H1 (cell line): ENCODE results near the gene PDE4D. TPM values are rescaled to one million over a fixed set of nuclear protein-coding genes. Genes with fewer than 3 reads are reported as not detected.

Source experiments
- CTCF ChIA-PET: fragments of 300-600 bp; sonication (Branson Sonifier 250); formaldehyde crosslinking; loops from one replicate; lab custom pipeline; 2021; ENCODE audit not compliant: partially characterized antibody; lab: Charles Lee
- POLR2A ChIA-PET: fragments of 300-600 bp; sonication (Branson Sonifier 250); formaldehyde crosslinking; loops from one replicate; lab custom pipeline; 2021; ENCODE audit warnings: inconsistent platforms; ENCODE audit not compliant: partially characterized antibody; lab: Charles Lee
- DNase-seq, 2 experiments: peaks; one replicate each; pipeline versions ENCODE4 v3.0.0 to v3.0.0-alpha.2; 2010 to 2022; ENCODE audit warnings: low spot score in 2 of 2, low read depth in 1 of 2, mixed read lengths in 1 of 2
- FAIRE-seq: peaks from 2 replicates; lab custom pipeline; 2011; peaks lifted over from hg19 to GRCh38; lab: Jason Lieb, UNC
- H2AFZ ChIP-seq: 2 replicates; pipeline ENCODE4 v1.8.1; 2012; ENCODE audit warnings: low read length, inconsistent platforms
- H2AK5ac ChIP-seq: 2 replicates; pipeline ENCODE4 v1.6.1; 2013; ENCODE audit warnings: low read depth, low read length
- H2BK120ac ChIP-seq: replicated peaks from 2 replicates; pipeline ENCODE3; 2013; ENCODE audit warnings: low read depth, low read length, inconsistent platforms
- H2BK12ac ChIP-seq: 2 replicates; pipeline ENCODE4 v1.6.1; 2013; ENCODE audit warnings: low read depth, low read length
- H2BK15ac ChIP-seq: 2 replicates; pipeline ENCODE4 v1.6.1; 2013; ENCODE audit warnings: low read length
- H2BK20ac ChIP-seq: 2 replicates; pipeline ENCODE4 v1.6.1; 2013; ENCODE audit warnings: low read length
- H2BK5ac ChIP-seq: 2 replicates; pipeline ENCODE4 v1.6.1; 2013; ENCODE audit warnings: low read depth, low read length
- H3K14ac ChIP-seq: 2 replicates; pipeline ENCODE4 v1.6.1; 2013; ENCODE audit warnings: inconsistent platforms; ENCODE audit not compliant: insufficient read length
- H3K18ac ChIP-seq: 2 replicates; pipeline ENCODE4 v1.6.1; 2013; ENCODE audit warnings: low read length; ENCODE audit errors: extremely low read depth
- H3K23ac ChIP-seq: 2 replicates; pipeline ENCODE4 v1.6.1; 2013; ENCODE audit warnings: inconsistent platforms; ENCODE audit not compliant: insufficient read length
- H3K23me2 ChIP-seq: 2 replicates; pipeline ENCODE4 v1.6.1; 2013; ENCODE audit warnings: low read depth, low read length
- H3K27ac ChIP-seq: 2 replicates; pipeline ENCODE4 v1.6.1; 2011; ENCODE audit warnings: low read depth, low read length, inconsistent platforms
- H3K27me3 ChIP-seq, 4 experiments: replicated peaks in 1 of 4; 1 replicate in 1 of 4; 2 replicates in 3 of 4; pipeline versions ENCODE4 v1.6.1 to v1.8.1; 2011 to 2013; ENCODE audit warnings: low read length in 3 of 4, mild to moderate bottlenecking in 3 of 4, inconsistent platforms in 2 of 4, mixed read lengths in 2 of 4, moderate library complexity in 1 of 4; ENCODE audit not compliant: control insufficient read depth in 3 of 4, insufficient read depth in 3 of 4; ENCODE audit errors: extremely low read depth in 1 of 4
- H3K36me3 ChIP-seq, 4 experiments: 2 replicates each; pipeline versions ENCODE4 v1.6.1 to v1.8.1; 2011 to 2013; ENCODE audit warnings: mild to moderate bottlenecking in 4 of 4, low read length in 3 of 4, moderate library complexity in 2 of 4, control low read depth in 1 of 4, inconsistent platforms in 1 of 4; ENCODE audit not compliant: insufficient read depth in 4 of 4, control insufficient read depth in 2 of 4
- H3K4ac ChIP-seq: replicated peaks from 2 replicates; pipeline ENCODE3; 2013; ENCODE audit warnings: low read length, low read depth, mixed read lengths, inconsistent platforms; ENCODE audit not compliant: insufficient read length
- H3K4me1 ChIP-seq, 4 experiments: replicated peaks in 1 of 4; 1 replicate in 1 of 4; 2 replicates in 3 of 4; pipeline versions ENCODE4 v1.6.1 to v1.8.1; 2011 to 2013; ENCODE audit warnings: low read length in 3 of 4, inconsistent platforms in 2 of 4, mixed read lengths in 1 of 4; ENCODE audit not compliant: insufficient read depth in 4 of 4, control insufficient read depth in 3 of 4
- H3K4me2 ChIP-seq, 2 experiments: 2 replicates each; pipeline versions ENCODE4 v1.6.1 to v1.8.1; 2011 to 2013; ENCODE audit warnings: low read depth in 2 of 2, low read length in 2 of 2, control low read depth in 1 of 2, inconsistent platforms in 1 of 2, mild to moderate bottlenecking in 1 of 2; ENCODE audit not compliant: insufficient read depth in 1 of 2
- H3K4me3 ChIP-seq, 4 experiments: fragments of 200-600, 300-600 bp in 1 of 4; sonication (generic), shearing (Covaris generic), sonication (Bioruptor Twin) in 1 of 4; 2 replicates each; pipeline versions ENCODE4 v1.5.1 to v1.8.1; 2011 to 2016; ENCODE audit warnings: low read length in 4 of 4, low read depth in 3 of 4, control low read depth in 2 of 4, inconsistent platforms in 2 of 4, mild to moderate bottlenecking in 2 of 4, mixed read lengths in 1 of 4, moderate library complexity in 1 of 4; ENCODE audit not compliant: insufficient read depth in 2 of 4; ENCODE audit errors: extremely low read depth in 1 of 4
- H3K56ac ChIP-seq: replicated peaks from 2 replicates; pipeline ENCODE3; 2013; ENCODE audit warnings: low read depth, mild to moderate bottlenecking, mixed read lengths, low read length, inconsistent platforms; ENCODE audit not compliant: insufficient read length
- H3K79me1 ChIP-seq: 2 replicates; pipeline ENCODE4 v1.6.1; 2013; ENCODE audit warnings: low read depth, low read length, control low read depth
- H3K79me2 ChIP-seq, 2 experiments: 2 replicates each; pipeline versions ENCODE4 v1.6.1 to v1.8.1; 2012 to 2013; ENCODE audit warnings: low read length in 2 of 2, mild to moderate bottlenecking in 2 of 2, inconsistent platforms in 1 of 2; ENCODE audit not compliant: insufficient read depth in 2 of 2, control insufficient read depth in 1 of 2
- H3K9ac ChIP-seq, 4 experiments: replicated peaks in 1 of 4; 1 replicate in 1 of 4; 2 replicates in 3 of 4; pipeline versions ENCODE4 v1.6.1 to v1.8.1; 2011 to 2013; ENCODE audit warnings: low read depth in 3 of 4, low read length in 3 of 4, control low read depth in 2 of 4, mild to moderate bottlenecking in 2 of 4, moderate library complexity in 2 of 4, inconsistent platforms in 1 of 4; ENCODE audit errors: extremely low read depth in 1 of 4
- H3K9me3 ChIP-seq, 2 experiments: 2 replicates each; pipeline versions ENCODE4 v1.6.1 to v1.8.1; 2012 to 2013; ENCODE audit warnings: mild to moderate bottlenecking in 2 of 2, moderate library complexity in 2 of 2, control low read depth in 1 of 2, inconsistent platforms in 1 of 2, low read depth in 1 of 2, low read length in 1 of 2, mixed read lengths in 1 of 2; ENCODE audit not compliant: insufficient read depth in 2 of 2
- H4K20me1 ChIP-seq, 2 experiments: replicated peaks in 1 of 2; 2 replicates each; pipeline versions ENCODE3 to v1.8.1; 2011 to 2013; ENCODE audit warnings: inconsistent platforms in 2 of 2, low read length in 2 of 2, mild to moderate bottlenecking in 1 of 2; ENCODE audit not compliant: insufficient read depth in 2 of 2, control insufficient read depth in 1 of 2
- H4K5ac ChIP-seq: 2 replicates; pipeline ENCODE4 v1.6.1; 2013; ENCODE audit warnings: low read length, low read depth, mixed read lengths, inconsistent platforms; ENCODE audit not compliant: insufficient read length
- H4K8ac ChIP-seq: 2 replicates; pipeline ENCODE4 v1.8.0; 2013; ENCODE audit warnings: mild to moderate bottlenecking, moderate library complexity, low read length, inconsistent platforms; ENCODE audit not compliant: insufficient read depth; ENCODE audit errors: extremely low read depth
- H4K91ac ChIP-seq: replicated peaks from 2 replicates; pipeline ENCODE3; 2013; ENCODE audit warnings: low read length, mixed read lengths, inconsistent platforms; ENCODE audit not compliant: insufficient read length
- BCL11A ChIP-seq, 2 experiments: IDR thresholded peaks; one replicate each; pipeline ENCODE4 v1.6.1; 2011; ENCODE audit warnings: low read depth in 2 of 2, low read length in 2 of 2, mild to moderate bottlenecking in 2 of 2
- CBX8 ChIP-seq: fragments of 300-800, 300-1000 bp; sonication (generic); IDR thresholded peaks from 2 replicates; pipeline ENCODE4 v1.7.1; 2016; ENCODE audit warnings: low read depth, low read length, borderline replicate concordance
- FOSL1 ChIP-seq: IDR thresholded peaks from 2 replicates; pipeline ENCODE4 v1.6.1; 2011; ENCODE audit warnings: mild to moderate bottlenecking, low read depth, low read length, moderate library complexity; ENCODE audit not compliant: insufficient read depth
- HDAC6 ChIP-seq: IDR thresholded peaks from one replicate; pipeline ENCODE4 v1.7.1; 2012; ENCODE audit warnings: low read depth, mild to moderate bottlenecking, inconsistent platforms, low read length, moderate library complexity
- KDM1A ChIP-seq: fragments of 200-600, 300-600 bp; sonication (generic); IDR thresholded peaks from 2 replicates; pipeline ENCODE4 v1.7.1; 2016; ENCODE audit warnings: mild to moderate bottlenecking, low read length, borderline replicate concordance
- KDM4A ChIP-seq: IDR thresholded peaks from one replicate; pipeline ENCODE4 v1.7.1; 2012; ENCODE audit warnings: low read depth, mild to moderate bottlenecking, moderate library complexity, low read length, inconsistent platforms; ENCODE audit not compliant: severe bottlenecking
- POU5F1 ChIP-seq: IDR thresholded peaks from 2 replicates; pipeline ENCODE4 v1.6.1; 2011; ENCODE audit warnings: low read depth, mild to moderate bottlenecking, low read length, moderate library complexity
- RFX5 ChIP-seq: IDR thresholded peaks from 2 replicates; pipeline ENCODE4 v1.6.1; 2011; ENCODE audit warnings: low read depth, low read length, improper control_type of control experiment, borderline replicate concordance
- RNF2 ChIP-seq: fragments of 200-900, 300-1000 bp; sonication (generic); IDR thresholded peaks from 2 replicates; pipeline ENCODE4 v1.7.1; 2016; ENCODE audit warnings: borderline replicate concordance, low read depth, mild to moderate bottlenecking, antibody characterized with exemption, low read length; ENCODE audit not compliant: poor library complexity, severe bottlenecking; ENCODE audit errors: missing control alignments
- SAP30 ChIP-seq: fragments of 300-600 bp; sonication (generic); IDR thresholded peaks from 2 replicates; pipeline ENCODE4 v1.7.1; 2012; ENCODE audit warnings: low read length, moderate library complexity, mild to moderate bottlenecking, inconsistent platforms; ENCODE audit not compliant: insufficient read depth, insufficient replicate concordance
- SIRT6 ChIP-seq: IDR thresholded peaks from one replicate; pipeline ENCODE4 v1.7.1; 2012; ENCODE audit warnings: low read length, inconsistent platforms
- SP4 ChIP-seq: IDR thresholded peaks from 2 replicates; pipeline ENCODE4 v1.6.1; 2012; ENCODE audit warnings: low read length, inconsistent platforms
- TAF7 ChIP-seq: optimal IDR thresholded peaks from 2 replicates; pipeline ENCODE3; 2011; ENCODE audit warnings: low read depth, mild to moderate bottlenecking, inconsistent platforms, low read length, moderate library complexity, borderline replicate concordance
- TCF12 ChIP-seq: IDR thresholded peaks from 2 replicates; pipeline ENCODE4 v1.6.1; 2011; ENCODE audit warnings: low read depth, mild to moderate bottlenecking, low read length
- YY1 ChIP-seq: IDR thresholded peaks from 2 replicates; pipeline ENCODE4 v1.6.1; 2011; ENCODE audit warnings: low read depth, mild to moderate bottlenecking, low read length
- polyA plus RNA-seq, 7 experiments: library from polyadenylated mRNA; depleted of rRNA in 3 of 7; stranded (reverse) in 5 of 7; unstranded in 2 of 7; fragments of >200 nt in 5 of 7; fragments of 200-250 nt in 2 of 7; gene quantifications; 1 replicate in 5 of 7; 2 replicates in 1 of 7; 4 replicates in 1 of 7; pipeline versions ENCODE4 v1.2.1 to v1.2.3, GENCODE V29; 2011 to 2013; ENCODE audit warnings: missing spikeins in 2 of 7, mixed read lengths in 2 of 7
- total RNA-seq: library from RNA; stranded (reverse); fragmentation: NEBNext Ultra II Directional; extraction: Animal tissue kit (Norgen Biotek cat#: 25700); gene quantifications from 2 replicates; pipeline ENCODE4 v1.2.1, GENCODE V29; 2021

PDE4D gene
- total and polyA plus RNA-seq, 2 of the 8 experiments (the other 6 are each of a cell fraction or from before 2014, with no cell fraction given): 2.3 to 3.7 TPM

GRCh38 chr5:59236986-59237385, 656.5 kb downstream of the PDE4D start:
- no peaks in the 10 kb centered on the region for H3K27me3 ChIP-seq
- H3K9ac ChIP-seq: no peak overlapping the region
- no peaks in the 10 kb centered on the region for H3K79me2 ChIP-seq
- H2AFZ ChIP-seq: no peak overlapping the region
- no peaks in the 10 kb centered on the region for H4K20me1 ChIP-seq
- H3K4me3 ChIP-seq: no peak overlapping the region
- no peak overlapping the region for H2BK15ac ChIP-seq
- no peaks in the 10 kb centered on the region for H3K36me3 ChIP-seq
- H2AK5ac ChIP-seq: no peak overlapping the region
- no peak for FAIRE-seq
- no peak overlapping the region for H2BK5ac ChIP-seq
- peaks cover 0 to 3% (median 0%) of the 10 kb centered on the region in 4 experiments; a peak in 1 of 7 replicates for H3K4me1 ChIP-seq
- no peak overlapping the region for H3K18ac ChIP-seq
- H4K5ac ChIP-seq: no peak overlapping the region
- TF ChIP-seq BCL11A (IDR thresholded peaks at IDR 0.05; ENCODE audit: low read depth in 2 of 2, low read length in 2 of 2): no peak
- no peak for TF ChIP-seq KDM4A
- no peak for TF ChIP-seq KDM1A
- no peak for TF ChIP-seq POU5F1
- TF ChIP-seq SP4: no peak
- no peak for TF ChIP-seq FOSL1
- no peak for TF ChIP-seq RFX5
- no peak for TF ChIP-seq HDAC6
- TF ChIP-seq SAP30: no peak
- no peak for TF ChIP-seq TAF7
- TF ChIP-seq YY1: no peak
- TF ChIP-seq RNF2: no peak
- no peak for TF ChIP-seq TCF12
- no peak for TF ChIP-seq CBX8
- TF ChIP-seq SIRT6: no peak
- no peak overlapping the region for H3K4me2 ChIP-seq
- ChIA-PET POLR2A (no interaction called here), CTCF (interaction anchor here (0.8 to 2.1 kb wide), 5 partner anchors 50 to 1899 kb away, joined by 3 to 8 read pairs (median 4); no protein-coding TSS in a partner anchor)
- no peak overlapping the region for H3K27ac ChIP-seq
- H2BK120ac ChIP-seq: no peak overlapping the region
- DNase-seq: no peak
- no peak overlapping the region for H3K56ac ChIP-seq
- no peaks in the 10 kb centered on the region for H3K9me3 ChIP-seq
- no peak overlapping the region for H4K8ac ChIP-seq
- no peak overlapping the region for H3K23ac ChIP-seq
- H3K14ac ChIP-seq: no peak overlapping the region
- H2BK12ac ChIP-seq: no peak overlapping the region
- H3K23me2 ChIP-seq: no peaks in the 10 kb centered on the region
- no peaks in the 10 kb centered on the region for H3K79me1 ChIP-seq
- no peak overlapping the region for H4K91ac ChIP-seq
- H2BK20ac ChIP-seq: no peak overlapping the region
- H3K4ac ChIP-seq: no peak overlapping the region
